ENCODE measurements around the gene UQCC3. TPM values are rescaled to one million over a fixed set of nuclear protein-coding genes. Genes with fewer than 3 reads are reported as not detected.
"Not testable (repeated sequence)": the region's sequence is repeated elsewhere in the genome, so short reads cannot be mapped to it uniquely, and the experiment has no call there.

Gene UQCC3
- polyA plus RNA-seq, 1 donor = 5.8 TPM

DNA sequence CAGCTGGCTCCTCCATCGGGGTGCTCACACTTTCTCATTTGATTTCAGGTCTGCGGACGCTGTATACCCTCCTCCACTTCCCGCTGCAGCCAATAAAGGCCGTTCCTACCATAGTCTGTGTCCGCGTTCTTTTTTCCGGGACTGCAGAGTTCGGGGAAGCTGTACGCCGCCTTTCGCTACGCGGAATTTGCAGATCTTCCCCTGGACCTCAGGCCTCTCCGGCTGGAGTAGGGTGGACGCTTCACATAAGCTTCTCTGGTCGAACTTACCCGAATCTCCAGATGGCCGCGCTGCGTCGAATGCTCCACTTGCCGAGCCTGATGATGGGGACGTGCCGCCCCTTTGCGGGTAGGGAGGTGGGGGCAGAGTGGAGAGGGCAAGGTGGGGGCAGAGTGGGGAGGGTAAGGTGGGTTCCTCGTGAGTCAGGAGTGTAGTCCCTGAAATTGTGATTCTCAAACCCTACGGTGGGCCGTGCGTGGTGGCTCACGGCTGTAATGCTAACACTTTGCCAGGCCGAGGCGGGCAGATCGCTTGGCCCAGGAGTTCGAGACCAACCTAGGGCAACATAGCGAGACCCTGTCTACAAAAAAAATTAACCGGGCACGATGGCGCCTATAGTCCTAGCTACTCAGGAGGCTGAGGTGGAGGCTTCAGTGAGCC is 5.7 kb upstream of the UQCC3 start:
- DNase-seq = no peak

DNA sequence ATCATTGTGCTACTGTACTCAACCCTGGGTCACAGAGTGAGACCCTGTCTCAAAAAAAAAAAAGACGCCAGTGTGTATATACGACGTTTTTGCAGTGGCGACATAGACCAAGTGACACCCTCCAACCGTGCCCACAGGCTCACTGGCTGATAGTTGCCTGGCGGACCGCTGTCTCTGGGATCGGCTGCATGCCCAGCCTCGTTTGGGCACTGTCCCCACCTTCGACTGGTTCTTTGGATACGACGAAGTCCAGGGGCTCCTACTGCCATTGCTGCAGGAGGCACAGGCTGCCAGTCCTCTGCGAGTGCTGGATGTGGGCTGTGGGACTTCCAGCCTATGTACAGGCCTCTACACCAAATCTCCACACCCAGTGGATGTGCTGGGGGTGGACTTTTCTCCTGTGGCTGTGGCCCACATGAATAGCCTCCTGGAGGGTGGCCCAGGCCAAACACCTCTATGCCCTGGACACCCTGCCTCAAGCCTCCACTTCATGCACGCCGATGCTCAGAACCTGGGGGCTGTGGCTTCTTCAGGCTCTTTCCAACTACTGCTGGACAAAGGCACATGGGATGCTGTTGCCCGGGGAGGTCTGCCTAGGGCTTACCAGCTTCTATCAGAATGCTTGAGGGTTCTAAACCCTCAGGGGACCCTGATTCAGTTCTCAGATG is 5.1 kb upstream of the UQCC3 start:
- DNase-seq = no peak

DNA sequence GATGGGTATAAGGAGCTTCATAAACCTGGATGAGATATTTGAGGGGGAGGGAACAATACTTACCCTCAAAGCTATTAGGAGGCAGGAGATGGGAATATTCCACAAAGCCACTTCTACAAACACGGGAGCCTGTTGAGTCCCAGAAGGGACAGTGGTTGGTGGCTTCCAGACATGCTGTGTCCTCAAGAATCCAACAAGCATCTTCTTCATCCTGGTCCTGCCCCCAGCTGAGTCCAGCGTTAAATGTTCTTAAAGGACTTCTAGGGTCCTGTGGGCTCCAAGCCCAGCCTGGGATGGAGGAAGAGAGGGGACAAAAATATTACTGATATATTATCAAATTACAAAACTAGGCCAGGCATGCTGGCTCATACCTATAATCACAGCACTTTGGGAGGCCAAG is 4.0 kb upstream of the UQCC3 start:
- DNase-seq = no peak

DNA sequence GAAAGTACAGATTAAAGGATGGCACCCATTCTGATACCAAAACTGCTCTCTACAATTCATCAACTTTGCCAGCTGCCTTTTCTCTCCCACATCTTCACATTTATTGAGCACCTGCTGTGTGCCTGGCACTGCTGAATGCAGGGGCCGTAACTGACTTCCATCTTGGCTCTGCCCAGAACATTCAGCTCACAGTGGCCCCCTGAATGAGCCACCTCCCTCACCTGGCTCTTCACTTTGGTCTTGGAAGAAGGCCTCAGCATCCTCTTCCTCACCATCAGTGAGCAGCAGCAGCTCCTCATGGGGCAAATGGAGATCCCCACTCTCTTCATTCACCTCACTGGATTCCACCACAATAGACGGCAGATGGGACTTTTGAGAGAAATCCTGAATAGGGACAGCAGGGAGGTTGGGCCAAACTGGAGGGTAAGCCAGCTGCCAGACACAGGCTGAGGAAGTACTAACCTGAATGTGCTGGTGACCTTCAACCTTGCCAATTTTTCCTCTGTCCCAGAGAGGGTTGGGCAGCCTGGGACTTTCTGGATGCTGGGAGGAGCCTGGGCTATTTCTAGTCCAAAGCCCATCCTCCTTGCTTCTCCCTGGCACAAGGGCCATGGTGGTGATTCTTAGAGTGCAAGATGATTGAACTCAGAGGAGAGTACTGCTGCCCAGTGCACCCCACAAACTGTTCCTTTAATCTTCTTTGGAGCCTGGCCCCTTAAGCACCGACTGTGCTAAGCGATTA is 1.9 kb upstream of the UQCC3 start:
- DNase-seq = no peak

DNA sequence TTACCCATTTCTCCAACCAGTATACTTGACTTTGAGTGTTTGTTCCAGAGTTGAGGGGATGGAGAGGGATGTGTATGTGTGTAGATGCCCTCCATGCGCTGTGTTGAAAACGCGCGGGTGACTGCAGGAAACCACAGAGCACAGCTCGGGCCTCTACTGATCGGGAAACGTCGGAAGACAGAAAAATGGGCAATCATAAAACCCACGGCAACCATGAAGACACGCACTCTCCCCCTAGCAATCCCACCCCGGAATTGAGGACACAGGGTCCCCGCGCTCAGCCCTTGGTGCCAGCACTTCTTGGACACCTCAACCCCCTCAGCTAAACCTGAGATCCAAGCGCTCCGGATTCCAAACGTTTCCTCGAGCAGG is 251 bp upstream of the UQCC3 start:
- no peak for DNase-seq

DNA sequence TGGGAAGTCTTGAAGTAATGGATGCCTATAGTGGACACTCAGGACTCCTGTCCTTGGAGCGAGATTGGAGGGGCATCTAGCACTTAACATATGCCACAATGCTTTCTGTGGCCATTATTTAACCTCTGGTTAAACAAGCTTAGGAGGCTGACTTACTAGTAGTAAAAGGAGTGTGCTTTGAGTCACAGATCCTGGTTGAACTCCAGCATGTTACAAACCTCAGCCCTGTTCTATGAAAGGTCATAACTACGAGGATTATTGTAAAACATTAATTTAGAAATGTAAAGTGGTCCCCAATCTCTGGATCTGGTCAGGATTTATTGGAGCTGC is 1.7 kb downstream of the UQCC3 start:
- DNase-seq = no peak

DNA sequence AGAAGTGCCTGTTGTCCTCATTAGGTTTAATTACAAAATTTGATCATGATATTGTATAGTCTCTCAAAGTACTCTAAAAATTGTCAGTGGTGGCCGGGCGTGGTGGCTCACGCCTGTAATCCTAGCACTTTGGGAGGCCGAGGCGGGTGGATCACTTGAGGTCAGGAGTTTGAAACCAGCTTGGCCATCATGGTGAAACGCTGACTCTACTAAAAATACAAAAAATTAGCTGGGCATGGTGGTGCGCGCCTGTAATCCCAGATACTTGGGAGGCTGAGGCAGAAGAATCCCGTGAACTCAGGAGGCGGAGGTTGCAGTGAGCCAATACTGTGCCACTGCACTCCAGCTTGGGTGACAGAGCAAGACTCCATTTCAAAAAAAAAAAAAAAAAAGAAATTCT is 3.9 kb downstream of the UQCC3 start:
- not testable (repeated sequence) for DNase-seq

DNA sequence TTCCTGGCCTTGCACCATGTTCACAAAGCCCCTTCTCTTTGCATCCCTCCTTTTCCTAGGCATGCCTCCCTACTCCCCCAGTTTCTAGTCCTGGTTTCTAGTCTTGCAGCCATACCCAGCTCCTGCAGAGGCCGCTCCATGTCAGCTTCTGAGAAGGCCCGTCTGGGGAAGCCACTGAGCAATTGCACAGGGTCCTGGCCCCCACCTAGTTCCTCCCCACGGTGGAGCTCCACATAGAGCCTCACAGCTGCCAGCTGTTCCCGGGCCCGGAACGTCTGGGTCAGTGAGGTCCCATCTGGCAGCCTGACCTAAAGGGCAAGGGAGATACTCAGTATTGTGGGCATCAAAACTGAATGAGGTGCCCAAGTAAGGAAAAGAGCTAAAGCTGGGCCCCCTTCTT is 5.2 kb downstream of the UQCC3 start:
- DNase-seq = no peak

DNA sequence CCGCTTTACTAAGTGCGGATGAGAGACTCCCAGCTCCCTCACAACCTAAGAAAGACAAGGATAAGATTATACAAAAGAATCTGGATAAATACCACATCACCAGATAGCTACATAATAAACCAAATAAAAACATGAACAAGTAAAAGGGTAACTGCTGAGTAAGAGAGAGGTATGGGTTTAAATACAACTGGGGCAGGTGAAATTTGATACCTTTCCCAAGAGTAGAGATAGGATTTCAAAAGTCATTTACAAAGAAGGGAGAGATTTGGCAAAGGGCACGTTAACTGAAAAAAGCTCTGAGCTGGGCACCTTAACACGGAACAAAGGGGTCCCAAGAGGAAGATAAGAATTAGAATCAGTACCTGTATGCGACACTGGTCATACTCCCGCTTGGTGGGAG is 5.7 kb downstream of the UQCC3 start:
- DNase-seq = no peak

DNA sequence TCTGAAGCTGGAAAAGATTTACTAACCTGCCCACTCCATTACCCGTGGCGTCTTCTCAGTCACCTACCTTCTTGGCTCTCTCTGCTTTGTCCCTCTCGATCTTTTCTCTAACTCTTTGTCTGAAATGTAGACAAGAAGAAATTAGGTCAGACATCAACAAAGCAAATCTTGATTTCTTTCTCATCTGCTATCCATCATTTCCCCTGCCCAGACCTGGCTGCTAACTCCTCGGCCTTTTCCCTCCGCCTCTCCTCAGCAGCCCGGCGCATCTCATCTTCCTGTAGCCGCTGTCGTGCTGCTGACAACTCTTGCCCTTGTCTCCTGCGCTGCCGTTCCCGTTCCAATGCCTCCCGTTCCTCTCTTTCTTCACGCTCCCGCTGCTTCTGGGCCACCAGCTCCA is 6.2 kb downstream of the UQCC3 start:
- DNase-seq = no peak

DNA sequence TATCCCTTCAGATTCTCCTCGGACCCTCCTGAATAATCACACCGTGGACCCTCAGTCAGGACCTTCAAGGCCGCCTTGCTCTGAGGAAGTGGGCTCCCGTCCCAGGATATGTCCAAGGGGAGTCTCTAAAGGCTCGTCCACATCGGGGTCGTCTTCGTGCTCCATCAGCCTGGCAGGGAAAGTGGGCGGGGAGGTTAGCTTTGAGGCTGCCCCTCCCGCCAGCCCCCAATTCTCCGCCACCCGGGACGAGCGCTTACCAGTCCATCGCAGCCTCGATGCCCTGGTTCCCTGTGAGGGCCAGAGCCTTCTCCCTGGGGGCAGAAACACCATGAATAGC is 6.9 kb downstream of the UQCC3 start:
- DNase-seq = no peak

DNA sequence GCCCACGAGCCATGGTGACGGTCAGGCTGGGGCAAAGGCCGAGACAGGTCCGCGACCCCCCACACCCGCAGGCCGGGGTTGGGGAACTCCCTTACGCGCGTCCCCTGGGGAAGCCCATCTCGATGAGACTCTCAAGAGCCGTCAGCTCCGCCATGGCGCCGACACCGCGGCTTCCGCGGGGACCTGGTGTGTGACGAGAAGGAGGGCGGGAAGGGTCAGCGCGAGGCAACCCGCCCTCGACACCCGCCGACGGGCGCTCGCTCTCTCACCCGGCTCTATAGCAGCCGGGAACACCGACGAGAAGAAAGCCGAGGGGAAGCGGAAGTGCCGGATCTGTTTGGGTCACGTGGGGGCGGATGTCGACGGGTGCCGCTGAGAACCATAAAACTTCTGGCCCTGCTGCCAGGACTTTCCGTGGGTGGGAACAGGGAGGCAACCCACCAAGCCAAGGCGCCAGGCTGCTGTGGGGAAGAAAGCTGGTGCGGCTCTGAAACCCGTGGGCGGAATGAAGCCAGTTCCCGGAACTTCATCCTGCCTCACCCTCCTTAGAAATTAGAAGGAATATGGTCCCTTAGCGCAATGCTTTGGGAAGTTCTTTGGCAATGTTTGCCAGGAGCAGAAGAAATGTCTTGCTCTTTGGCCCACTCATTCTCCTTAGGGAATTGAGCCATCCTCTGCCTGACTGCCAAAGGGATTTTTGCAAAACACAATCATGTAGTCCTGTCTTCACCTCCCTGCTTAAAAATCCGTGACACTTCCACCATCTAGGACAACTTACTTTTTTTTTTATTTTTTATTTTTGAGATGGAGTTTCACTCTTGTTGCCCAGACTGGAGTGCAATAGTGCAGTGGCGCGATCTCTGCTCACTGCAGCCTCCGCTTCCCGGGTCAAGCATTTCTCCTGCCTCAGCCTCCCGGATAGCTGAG is 7.6 kb downstream of the UQCC3 start, which contains the start of gene UBXN1:
TSS of gene UBXN1 (minus strand) at position 304 of the 927 bp plus-strand sequence. CDS start at position 154, 150 bp downstream.
- DNase-seq = peak; percentile 93

DNA sequence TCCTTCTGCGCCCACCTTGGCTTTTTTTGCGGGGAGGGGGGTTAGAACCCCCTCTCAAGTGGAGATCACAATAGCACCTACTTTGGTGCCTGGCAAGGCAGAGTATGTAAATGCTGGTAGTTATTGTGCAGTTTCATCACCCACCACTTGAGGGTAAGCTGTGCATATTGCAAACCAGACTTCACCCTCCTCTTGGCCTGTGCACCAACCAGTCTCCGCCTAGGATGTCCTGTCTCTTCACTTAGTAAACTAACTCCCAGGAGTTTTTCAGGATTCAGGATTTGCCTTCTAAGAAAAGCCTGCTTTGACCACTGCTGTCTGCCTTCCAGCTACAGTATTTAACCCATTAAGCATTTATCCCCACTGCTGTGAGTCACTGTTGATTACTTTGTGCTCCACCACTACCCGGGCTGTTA is 9.4 kb downstream of the UQCC3 start:
- no peak for DNase-seq

DNA sequence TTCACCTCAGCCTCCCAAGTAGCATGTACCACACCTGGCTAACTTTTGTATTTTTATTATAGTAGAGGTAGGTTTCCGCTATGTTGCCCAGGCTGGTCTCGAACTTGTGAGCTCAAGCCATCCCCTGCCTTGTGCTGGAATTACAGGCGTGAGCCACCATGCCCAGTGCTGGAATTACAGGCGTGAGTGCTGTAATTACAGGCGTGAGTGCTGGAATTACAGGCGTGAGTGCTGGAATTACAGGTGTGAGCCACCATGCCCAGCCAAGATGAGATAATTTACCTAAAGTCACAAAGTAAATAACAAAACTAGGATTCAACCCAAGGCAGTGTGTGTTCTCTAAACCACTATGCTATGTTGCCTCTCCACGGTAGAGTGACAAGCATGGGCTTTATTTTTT is 11.0 kb downstream of the UQCC3 start:
- no peak for DNase-seq

DNA sequence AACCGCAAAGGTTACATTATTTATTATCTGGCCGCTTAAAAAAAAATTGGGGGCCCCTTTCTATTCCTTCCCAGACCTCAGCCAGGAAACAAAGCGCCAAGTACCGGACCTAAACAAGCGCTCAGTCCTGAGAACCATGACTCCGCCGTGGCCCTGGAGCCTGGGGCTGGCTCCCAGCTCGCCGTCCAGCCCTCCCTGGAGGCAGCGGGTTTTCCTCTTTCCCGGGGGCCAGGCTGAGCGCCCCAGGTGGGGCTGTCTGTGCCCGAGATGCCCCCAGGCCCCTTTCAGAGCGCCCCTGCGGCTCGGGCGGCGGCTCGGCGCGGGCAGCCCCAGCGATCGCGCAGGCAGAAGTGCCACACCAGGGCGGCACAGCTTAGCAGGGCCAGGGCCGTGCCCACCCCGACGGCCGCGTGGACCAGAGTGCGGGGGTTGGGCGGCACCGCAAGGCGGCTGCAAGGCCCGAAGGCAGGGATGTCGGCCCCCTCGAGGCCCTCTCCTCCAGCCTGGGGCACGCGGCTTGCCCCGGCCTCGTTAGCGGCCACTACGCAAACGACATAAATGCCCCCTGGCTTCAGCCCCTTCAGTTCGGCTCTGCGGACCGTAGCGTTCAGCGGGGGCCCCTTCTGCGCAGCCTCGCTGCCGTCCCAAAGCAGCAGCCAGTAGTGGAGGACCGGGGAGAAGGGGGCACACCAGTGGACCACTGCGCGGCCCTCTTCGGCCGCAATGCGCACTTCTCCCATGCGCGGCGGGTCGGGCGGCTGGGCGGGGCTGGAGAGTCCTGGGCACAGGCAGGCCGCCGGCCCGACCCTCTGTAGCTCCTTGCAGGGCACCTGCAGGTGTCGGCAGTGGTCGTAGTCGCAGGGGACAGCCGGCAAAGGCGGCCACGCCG is 16.3 kb downstream of the UQCC3 start:
- no peak for DNase-seq

DNA sequence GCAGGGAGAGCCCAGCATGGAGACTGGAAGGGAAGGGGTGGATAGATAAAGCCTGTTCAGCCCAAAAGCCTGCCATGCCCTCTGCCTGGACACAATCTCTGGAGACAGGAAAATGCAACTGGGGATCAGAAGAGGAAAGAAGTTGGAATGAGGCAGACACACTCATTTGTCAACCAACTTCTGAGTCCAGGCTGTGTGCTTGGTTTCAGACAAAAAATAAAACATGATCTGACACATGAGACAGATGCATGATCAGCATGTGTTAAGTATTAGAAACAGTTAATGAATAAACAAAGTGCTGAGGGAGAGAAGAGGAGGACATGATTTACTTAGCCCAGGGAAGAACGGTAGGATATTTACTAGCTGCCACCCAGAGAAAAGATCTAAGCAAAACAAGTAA is 17.0 kb downstream of the UQCC3 start:
- DNase-seq = no peak

DNA sequence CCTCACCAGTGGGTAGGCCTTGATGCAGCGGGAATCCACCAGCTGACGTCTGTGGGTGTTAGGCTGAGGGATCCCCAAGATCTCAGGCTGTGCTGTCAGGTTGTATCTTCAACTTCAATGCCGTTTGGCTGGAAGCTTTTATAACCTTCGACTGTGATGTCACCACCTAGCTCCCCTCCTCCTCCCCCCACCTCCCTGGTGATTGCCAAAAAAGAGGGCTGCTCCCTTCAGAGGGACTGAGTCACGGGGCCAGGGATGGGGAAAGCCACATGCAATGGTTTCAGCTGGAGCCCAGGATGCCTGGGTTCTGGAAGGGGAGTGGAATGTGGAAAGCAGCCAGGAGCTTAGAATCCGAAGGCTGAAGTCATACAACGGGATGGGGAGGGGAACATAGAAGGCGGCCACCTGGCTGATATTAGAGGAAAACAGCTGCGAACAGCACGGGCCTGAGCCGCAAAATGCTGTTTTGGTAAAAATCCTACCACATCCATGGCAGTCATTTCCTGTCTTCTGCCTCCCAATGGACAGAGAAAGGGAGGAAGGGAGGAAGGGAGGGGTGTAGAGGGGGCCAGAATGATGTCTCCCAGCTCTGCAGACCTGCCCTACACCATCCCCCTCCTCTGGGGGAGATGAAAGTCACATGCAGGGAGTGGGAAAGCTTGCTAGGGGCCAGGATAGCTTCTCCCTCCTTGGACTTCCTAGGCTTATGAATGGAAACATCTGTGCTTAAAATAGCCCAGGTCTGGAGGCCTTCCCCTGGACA is 18.1 kb downstream of the UQCC3 start, which contains the start of gene LRRN4CL:
TSS of gene LRRN4CL (minus strand) at position 110 of the 763 bp plus-strand sequence. CDS start 1,022 bp downstream, outside the sequence.
- DNase-seq = peak; percentile 89

DNA sequence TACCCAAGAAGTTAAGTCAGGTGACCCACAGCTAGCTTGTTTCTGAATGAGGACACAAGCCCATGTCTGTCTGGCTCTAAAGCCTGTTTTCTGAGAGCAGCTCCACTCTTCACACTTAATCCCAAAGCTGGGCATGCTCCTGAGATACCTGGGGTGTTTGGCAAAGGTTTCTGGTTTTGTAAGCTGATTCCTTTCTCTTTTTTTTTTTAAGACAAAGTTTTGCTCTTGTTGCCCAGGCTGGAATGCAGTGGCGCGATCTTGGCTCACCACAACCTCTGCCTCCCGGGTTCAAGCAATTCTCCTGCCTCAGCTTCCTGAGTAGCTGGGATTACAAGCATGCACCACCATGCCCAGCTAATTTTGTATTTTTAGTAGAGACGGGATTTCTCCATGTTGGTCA is 22.2 kb downstream of the UQCC3 start:
- DNase-seq = not testable (repeated sequence)

DNA sequence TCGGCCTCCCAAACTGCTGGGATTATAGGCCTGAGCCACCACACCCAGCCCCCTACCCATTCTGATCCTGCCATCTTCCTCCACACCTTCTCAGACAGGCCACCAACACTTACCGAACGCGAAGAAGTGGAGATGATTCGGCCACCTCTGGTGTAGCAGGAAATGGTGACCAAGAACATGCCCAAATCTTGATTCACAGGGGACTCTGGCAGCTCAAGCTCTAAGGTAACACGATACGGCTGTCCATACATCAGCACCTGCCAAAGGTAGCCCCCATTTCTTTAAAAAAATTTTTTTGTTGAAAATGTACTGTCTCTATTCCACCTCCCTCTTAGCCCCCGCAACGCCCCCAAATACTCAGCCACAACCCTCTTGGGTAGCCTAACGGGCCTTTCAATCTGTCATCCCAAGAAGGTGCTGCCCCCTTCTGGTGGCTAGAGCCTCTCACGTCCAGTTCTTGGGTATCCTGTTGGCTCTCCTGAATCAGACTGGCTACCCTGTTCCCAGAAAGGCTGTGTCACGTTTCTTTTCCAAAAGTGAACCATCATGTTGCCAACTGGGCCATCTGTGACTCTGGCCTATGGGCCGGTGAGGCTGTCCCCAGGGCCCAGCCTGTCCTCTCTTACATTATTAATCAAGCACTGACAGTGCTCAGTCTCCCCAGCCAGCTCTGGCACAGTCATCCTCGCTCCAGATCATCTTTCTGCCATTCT is 23.1 kb downstream of the UQCC3 start:
- peak; percentile 80 for DNase-seq

DNA sequence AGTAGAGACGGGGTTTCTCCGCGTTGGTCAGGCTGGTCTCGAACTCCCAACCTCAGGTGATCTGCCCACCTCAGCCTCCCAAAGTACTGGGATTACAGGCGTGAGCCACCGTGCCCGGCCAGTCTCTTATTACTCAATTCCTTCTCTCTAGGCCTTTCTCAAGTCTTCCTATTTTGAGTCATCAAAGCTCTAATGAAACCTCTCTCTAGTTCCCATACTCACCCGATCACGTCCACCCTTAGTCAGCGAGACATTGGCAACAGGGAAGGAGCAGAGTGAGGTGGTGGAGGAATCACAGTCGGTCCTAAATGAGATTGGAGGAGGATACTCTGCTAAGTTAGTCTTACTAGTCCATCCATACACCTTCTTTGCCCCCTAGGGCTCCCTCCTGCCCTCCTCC is 30.8 kb downstream of the UQCC3 start:
- no peak for DNase-seq

Measured in hindlimb muscle (tissue), 1 donor.